ENCODE results near the gene XPR1.
A peak's percentile ranks its signal among the peaks of the same experiment; 100 is the strongest.

XPR1 gene

GRCh38 chr1:180907313-180908055 is 275.7 kb downstream of the XPR1 start:
- Histone ChIP-seq H3K27me3 (ENCODE audit: control insufficient read depth, insufficient read depth, low read length) (peaks cover 12% of the 10 kb centered on the region), H3K4me1 (ENCODE audit: control insufficient read depth, insufficient read depth, low read length) (no peaks in the 10 kb centered on the region), H3K9ac (ENCODE audit: low read depth, low read length) (no peak overlapping the region), H3K4me3 (ENCODE audit: low read depth, low read length) (no peak overlapping the region), H3K9me3 (ENCODE audit: control insufficient read depth, insufficient read depth, low read length) (no peaks in the 10 kb centered on the region), H3K36me3 (ENCODE audit: control insufficient read depth, insufficient read depth, low read length) (no peaks in the 10 kb centered on the region)

- no peaks in the 10 kb centered on the region for H3K36me3 ChIP-seq (ENCODE audit: control insufficient read depth, insufficient read depth, low read length)
- no peaks in the 10 kb centered on the region for H3K4me1 ChIP-seq (ENCODE audit: control insufficient read depth, insufficient read depth, low read length)
- no peak overlapping the region for H3K4me3 ChIP-seq (ENCODE audit: low read depth, low read length)
- no peaks in the 10 kb centered on the region for H3K9me3 ChIP-seq (ENCODE audit: control insufficient read depth, insufficient read depth, low read length)
- peaks cover 15% of the 10 kb centered on the region for H3K27me3 ChIP-seq (ENCODE audit: control insufficient read depth, insufficient read depth, low read length)
- no peak overlapping the region for H3K9ac ChIP-seq (ENCODE audit: low read depth, low read length)
Measured at GRCh38 chr1:180908074-180908765, 276.4 kb downstream of the XPR1 start.

DNA sequence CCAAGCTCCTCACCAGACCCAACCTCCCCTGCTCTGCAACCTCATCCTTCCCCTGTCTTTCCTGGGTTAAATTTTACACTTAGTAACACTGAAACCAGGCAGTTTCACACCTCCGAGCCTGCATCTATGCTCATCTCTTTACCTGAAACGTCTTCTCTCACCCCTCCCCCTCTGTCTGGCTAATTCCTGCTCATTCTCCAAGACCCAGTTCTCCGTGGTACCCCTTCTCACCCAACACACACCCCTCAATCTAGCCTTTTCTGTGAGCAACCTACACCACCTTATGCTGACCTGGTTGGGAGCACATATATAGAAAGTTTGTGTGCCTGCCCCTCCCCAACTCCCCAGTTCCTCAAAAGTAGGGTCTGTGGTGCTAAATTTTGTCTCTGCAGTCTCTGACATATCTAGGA is 277.2 kb downstream of the XPR1 start:
- H3K4me1 ChIP-seq (ENCODE audit: control insufficient read depth, insufficient read depth, low read length): no peaks in the 10 kb centered on the region
- H3K9me3 ChIP-seq (ENCODE audit: control insufficient read depth, insufficient read depth, low read length): no peaks in the 10 kb centered on the region
- H3K27me3 ChIP-seq (ENCODE audit: control insufficient read depth, insufficient read depth, low read length): peaks cover 23% of the 10 kb centered on the region
- no peak overlapping the region for H3K9ac ChIP-seq (ENCODE audit: low read depth, low read length)
- no peaks in the 10 kb centered on the region for H3K36me3 ChIP-seq (ENCODE audit: control insufficient read depth, insufficient read depth, low read length)
- no peak overlapping the region for H3K4me3 ChIP-seq (ENCODE audit: low read depth, low read length)

- no peaks in the 10 kb centered on the region for H3K36me3 ChIP-seq (ENCODE audit: control insufficient read depth, insufficient read depth, low read length)
- H3K4me1 ChIP-seq (ENCODE audit: control insufficient read depth, insufficient read depth, low read length): no peaks in the 10 kb centered on the region
- no peak overlapping the region for H3K9ac ChIP-seq (ENCODE audit: low read depth, low read length)
- H3K27me3 ChIP-seq (ENCODE audit: control insufficient read depth, insufficient read depth, low read length): peaks cover 27% of the 10 kb centered on the region
- no peaks in the 10 kb centered on the region for H3K9me3 ChIP-seq (ENCODE audit: control insufficient read depth, insufficient read depth, low read length)
- no peak overlapping the region for H3K4me3 ChIP-seq (ENCODE audit: low read depth, low read length)
Measured at GRCh38 chr1:180909462-180909976, 277.7 kb downstream of the XPR1 start.

- Histone ChIP-seq H3K36me3 (ENCODE audit: control insufficient read depth, insufficient read depth, low read length) (no peaks in the 10 kb centered on the region), H3K27me3 (ENCODE audit: control insufficient read depth, insufficient read depth, low read length) (peaks cover 27% of the 10 kb centered on the region), H3K4me1 (ENCODE audit: control insufficient read depth, insufficient read depth, low read length) (no peaks in the 10 kb centered on the region), H3K9me3 (ENCODE audit: control insufficient read depth, insufficient read depth, low read length) (no peaks in the 10 kb centered on the region), H3K4me3 (ENCODE audit: low read depth, low read length) (peak overlapping the region; percentile 60), H3K9ac (ENCODE audit: low read depth, low read length) (peak overlapping the region; percentile 71)
Measured at GRCh38 chr1:180911640-180912191, 279.9 kb downstream of the XPR1 start.

- H3K4me1 ChIP-seq (ENCODE audit: control insufficient read depth, insufficient read depth, low read length): no peaks in the 10 kb centered on the region
Measured at GRCh38 chr1:180912211-180912800, 280.5 kb downstream of the XPR1 start.

GRCh38 chr1:180912801-180913565 is 281.2 kb downstream of the XPR1 start, which contains the start of gene KIAA1614:
TSS of gene KIAA1614 (plus strand) at chr1:180912897. CDS start at chr1:180913244, 347 bp downstream.
- peak within 1 kb of the TSS; percentile 60 for H3K4me3 ChIP-seq (ENCODE audit: low read depth, low read length)
- H3K36me3 ChIP-seq (ENCODE audit: control insufficient read depth, insufficient read depth, low read length): no peaks in the 10 kb centered on the region
- H3K4me1 ChIP-seq (ENCODE audit: control insufficient read depth, insufficient read depth, low read length): no peaks in the 10 kb centered on the region
- peak within 1 kb of the TSS; percentile 71 for H3K9ac ChIP-seq (ENCODE audit: low read depth, low read length)
- no peaks in the 10 kb centered on the region for H3K9me3 ChIP-seq (ENCODE audit: control insufficient read depth, insufficient read depth, low read length)
- H3K27me3 ChIP-seq (ENCODE audit: control insufficient read depth, insufficient read depth, low read length): peaks cover 27% of the 10 kb centered on the region

More at GRCh38 chr1:180912211-180912800, 280.5 kb downstream of the XPR1 start:
- Histone ChIP-seq H3K36me3 (ENCODE audit: control insufficient read depth, insufficient read depth, low read length) (no peaks in the 10 kb centered on the region), H3K9ac (ENCODE audit: low read depth, low read length) (peak overlapping the region; percentile 71), H3K9me3 (ENCODE audit: control insufficient read depth, insufficient read depth, low read length) (no peaks in the 10 kb centered on the region), H3K4me3 (ENCODE audit: low read depth, low read length) (peak overlapping the region; percentile 60), H3K27me3 (ENCODE audit: control insufficient read depth, insufficient read depth, low read length) (peaks cover 27% of the 10 kb centered on the region)

DNA sequence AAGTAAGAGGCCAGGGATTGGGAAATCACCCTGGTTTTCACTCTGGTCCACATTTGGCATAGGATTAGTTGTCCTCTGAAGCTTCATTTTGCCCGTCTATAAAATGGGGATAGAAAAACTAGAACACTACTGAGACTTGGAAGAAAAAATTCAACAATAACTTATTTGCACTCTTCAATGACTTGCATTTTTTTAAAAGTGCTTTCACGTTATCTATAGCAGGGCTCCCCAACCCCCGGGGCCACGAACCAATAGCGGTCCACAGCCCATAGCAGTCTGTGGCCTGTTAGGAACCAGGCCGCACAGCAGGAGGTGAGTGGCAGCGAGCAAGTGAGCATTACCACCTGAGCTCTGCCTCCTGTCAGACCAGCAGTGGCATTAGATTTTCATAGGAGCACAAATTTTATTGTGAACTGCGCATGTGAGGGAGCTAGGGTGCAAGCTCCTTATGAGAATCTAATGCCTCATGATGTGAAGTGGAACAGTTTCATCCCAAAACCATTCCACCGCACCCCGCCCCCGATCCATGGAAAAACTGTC is 283.7 kb downstream of the XPR1 start:
- H3K4me3 ChIP-seq (ENCODE audit: low read depth, low read length): no peak overlapping the region
- H3K4me1 ChIP-seq (ENCODE audit: control insufficient read depth, insufficient read depth, low read length): no peaks in the 10 kb centered on the region
- no peaks in the 10 kb centered on the region for H3K36me3 ChIP-seq (ENCODE audit: control insufficient read depth, insufficient read depth, low read length)
- H3K9ac ChIP-seq (ENCODE audit: low read depth, low read length): no peak overlapping the region
- H3K9me3 ChIP-seq (ENCODE audit: control insufficient read depth, insufficient read depth, low read length): no peaks in the 10 kb centered on the region
- H3K27me3 ChIP-seq (ENCODE audit: control insufficient read depth, insufficient read depth, low read length): peaks cover 30% of the 10 kb centered on the region

DNA sequence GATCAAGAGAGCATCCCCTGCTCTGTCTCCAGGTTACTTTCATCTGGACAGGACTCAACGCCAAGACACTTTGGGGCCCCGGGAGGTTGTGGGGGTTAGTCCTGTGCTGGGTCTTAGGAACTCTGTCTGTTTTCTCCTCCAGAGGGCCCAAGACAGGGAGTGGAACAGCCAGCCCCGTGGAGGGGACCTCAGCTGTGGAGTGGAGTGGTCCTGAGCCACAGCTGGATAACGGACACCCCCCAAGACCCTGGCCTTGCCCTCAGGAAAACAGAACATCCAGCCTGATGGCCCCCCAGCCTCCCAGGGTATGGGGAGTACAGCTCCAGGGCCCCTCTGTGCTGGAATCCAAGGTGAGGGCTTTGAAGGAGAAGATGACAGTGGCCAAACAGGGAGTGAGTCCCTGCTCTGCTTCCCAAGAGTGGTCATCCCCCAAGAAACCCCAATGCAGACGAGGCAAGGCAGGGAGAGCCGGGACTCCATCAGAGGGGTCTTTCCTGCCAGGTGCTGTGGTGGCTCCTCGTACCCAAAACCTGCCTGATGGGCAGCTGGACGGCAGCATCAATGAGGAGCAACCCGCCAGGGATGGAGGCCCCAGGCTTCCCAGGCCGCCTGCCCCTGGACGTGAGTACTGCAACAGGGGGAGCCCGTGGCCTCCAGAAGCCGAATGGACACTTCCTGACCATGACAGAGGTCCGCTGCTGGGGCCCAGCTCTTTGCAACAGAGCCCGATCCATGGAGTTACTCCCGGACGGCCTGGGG is 284.4 kb downstream of the XPR1 start:
- Histone ChIP-seq H3K4me3 (ENCODE audit: low read depth, low read length) (no peak overlapping the region), H3K36me3 (ENCODE audit: control insufficient read depth, insufficient read depth, low read length) (no peaks in the 10 kb centered on the region), H3K9ac (ENCODE audit: low read depth, low read length) (no peak overlapping the region), H3K9me3 (ENCODE audit: control insufficient read depth, insufficient read depth, low read length) (no peaks in the 10 kb centered on the region), H3K4me1 (ENCODE audit: control insufficient read depth, insufficient read depth, low read length) (no peaks in the 10 kb centered on the region), H3K27me3 (ENCODE audit: control insufficient read depth, insufficient read depth, low read length) (peaks cover 30% of the 10 kb centered on the region)

DNA sequence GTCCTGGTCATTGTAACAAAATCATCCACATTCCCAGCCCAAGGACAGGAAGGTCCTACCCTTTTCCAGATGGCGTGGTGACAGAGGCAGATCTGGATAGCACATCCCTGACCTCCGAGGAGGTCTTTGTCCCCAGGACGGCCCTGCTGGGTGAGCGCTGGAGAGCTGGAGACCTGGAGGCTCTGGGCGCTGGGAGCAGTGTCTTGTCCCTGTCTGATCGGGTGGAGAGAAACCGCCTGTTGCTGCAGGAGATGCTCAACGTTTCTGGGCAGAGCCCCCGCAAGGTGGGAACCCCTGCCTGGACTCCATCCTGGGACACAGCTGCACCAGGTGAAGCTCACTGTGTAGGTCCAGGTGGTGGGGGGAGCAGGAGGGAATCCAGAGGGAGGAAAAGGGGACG is 284.9 kb downstream of the XPR1 start:
- Histone ChIP-seq H3K4me3 (ENCODE audit: low read depth, low read length) (no peak overlapping the region), H3K9ac (ENCODE audit: low read depth, low read length) (no peak overlapping the region), H3K9me3 (ENCODE audit: control insufficient read depth, insufficient read depth, low read length) (no peaks in the 10 kb centered on the region), H3K27me3 (ENCODE audit: control insufficient read depth, insufficient read depth, low read length) (peaks cover 29% of the 10 kb centered on the region), H3K4me1 (ENCODE audit: control insufficient read depth, insufficient read depth, low read length) (no peaks in the 10 kb centered on the region), H3K36me3 (ENCODE audit: control insufficient read depth, insufficient read depth, low read length) (no peaks in the 10 kb centered on the region)

All from iPS-15b (cell line).